KMS-11 (cell line): ENCODE results near the gene GTF2F2.

Experiments used
- H2AFZ ChIP-seq: fragments of 200-600 bp; sonication (generic); 2 replicates; pipeline ENCODE4 v1.6.1; 2016; ENCODE audit warnings: antibody characterized with exemption, mixed run types, low read depth
- H3K27ac ChIP-seq: fragments of 200-600 bp; sonication (generic); 2 replicates; pipeline ENCODE4 v1.6.1; 2016; ENCODE audit warnings: mild to moderate bottlenecking, mixed run types
- H3K27me3 ChIP-seq: fragments of 200-600 bp; sonication (generic); 2 replicates; pipeline ENCODE4 v1.6.1; 2017; ENCODE audit warnings: mild to moderate bottlenecking, low read depth, mixed run types, moderate library complexity; ENCODE audit not compliant: insufficient read depth
- H3K36me3 ChIP-seq: fragments of 200-600 bp; sonication (generic); 2 replicates; pipeline ENCODE4 v1.6.1; 2017; ENCODE audit warnings: mild to moderate bottlenecking, mixed run types; ENCODE audit not compliant: insufficient read depth
- H3K4me1 ChIP-seq: fragments of 200-600 bp; sonication (generic); 2 replicates; pipeline ENCODE4 v1.6.1; 2016; ENCODE audit warnings: mild to moderate bottlenecking, low read depth, mixed run types; ENCODE audit not compliant: poor library complexity, severe bottlenecking
- H3K4me2 ChIP-seq: fragments of 200-600 bp; sonication (generic); 2 replicates; pipeline ENCODE4 v1.7.0; 2016; ENCODE audit warnings: mild to moderate bottlenecking, mixed run types
- H3K4me3 ChIP-seq: fragments of 200-600 bp; sonication (generic); IDR thresholded peaks from 2 replicates; pipeline ENCODE4 v1.6.1; 2017; ENCODE audit warnings: low read depth, low read length, mixed read lengths; ENCODE audit not compliant: insufficient read depth
- H3K79me2 ChIP-seq: fragments of 200-600 bp; sonication (generic); 2 replicates; pipeline ENCODE4 v1.6.1; 2016; ENCODE audit warnings: low read depth, mixed run types; ENCODE audit not compliant: insufficient read depth
- H3K9ac ChIP-seq: fragments of 200-600 bp; sonication (generic); 2 replicates; pipeline ENCODE4 v1.6.1; 2016; ENCODE audit warnings: mild to moderate bottlenecking, mixed run types
- H4K20me1 ChIP-seq: fragments of 200-600 bp; sonication (generic); 2 replicates; pipeline ENCODE4 v1.6.1; 2016; ENCODE audit warnings: mild to moderate bottlenecking, mixed run types; ENCODE audit not compliant: insufficient read depth
- CTCF ChIP-seq: fragments of 200-600 bp; sonication (generic); conservative IDR thresholded peaks from 2 replicates; pipeline ENCODE4 v1.6.1; 2017; ENCODE audit warnings: low read depth, mild to moderate bottlenecking, antibody characterized with exemption, low read length, moderate library complexity, mixed read lengths

GTF2F2 gene

GRCh38 chr13:45191874-45192273, 71.6 kb downstream of the GTF2F2 start:
- Histone ChIP-seq H3K27ac (no peak overlapping the region), H3K79me2 (no peaks in the 10 kb centered on the region)

GRCh38 chr13:45194081-45194939, 74.0 kb downstream of the GTF2F2 start:
- Histone ChIP-seq H4K20me1 (no peaks in the 10 kb centered on the region), H3K9ac (no peak overlapping the region), H3K4me3 (no peak overlapping the region), H3K79me2 (no peaks in the 10 kb centered on the region), H3K27ac (no peak overlapping the region), H2AFZ (no peak overlapping the region), H3K4me2 (no peak overlapping the region), H3K4me1 (peaks cover 19% of the 10 kb centered on the region), H3K36me3 (no peaks in the 10 kb centered on the region), H3K27me3 (no peaks in the 10 kb centered on the region)
- no peak for TF ChIP-seq CTCF

More at GRCh38 chr13:45191874-45192273, 71.6 kb downstream of the GTF2F2 start:
- H3K9ac ChIP-seq: no peak overlapping the region
- no peaks in the 10 kb centered on the region for H4K20me1 ChIP-seq
- no peak overlapping the region for H3K4me2 ChIP-seq
- H3K4me3 ChIP-seq: no peak overlapping the region
- TF ChIP-seq CTCF: no peak
- H3K4me1 ChIP-seq: peaks cover 17% of the 10 kb centered on the region
- H3K36me3 ChIP-seq: no peaks in the 10 kb centered on the region
- H2AFZ ChIP-seq: no peak overlapping the region
- H3K27me3 ChIP-seq: no peaks in the 10 kb centered on the region

- H4K20me1 ChIP-seq: no peaks in the 10 kb centered on the region
- no peaks in the 10 kb centered on the region for H3K27me3 ChIP-seq
- H2AFZ ChIP-seq: no peak overlapping the region
- H3K4me1 ChIP-seq: peaks cover 19% of the 10 kb centered on the region
- H3K36me3 ChIP-seq: no peaks in the 10 kb centered on the region
- H3K4me3 ChIP-seq: no peak overlapping the region
- H3K4me2 ChIP-seq: no peak overlapping the region
- H3K27ac ChIP-seq: no peak overlapping the region
- no peak for TF ChIP-seq CTCF
- no peak overlapping the region for H3K9ac ChIP-seq
- no peaks in the 10 kb centered on the region for H3K79me2 ChIP-seq
These were observed 75.1 kb downstream of the GTF2F2 start for GRCh38 chr13:45195421-45195820.

- no peaks in the 10 kb centered on the region for H3K79me2 ChIP-seq
- no peak overlapping the region for H3K4me2 ChIP-seq
- H3K27me3 ChIP-seq: no peaks in the 10 kb centered on the region
- no peaks in the 10 kb centered on the region for H4K20me1 ChIP-seq
- peaks cover 19% of the 10 kb centered on the region for H3K4me1 ChIP-seq
- H2AFZ ChIP-seq: no peak overlapping the region
- no peak overlapping the region for H3K9ac ChIP-seq
- TF ChIP-seq CTCF: no peak
- no peaks in the 10 kb centered on the region for H3K36me3 ChIP-seq
- no peak overlapping the region for H3K4me3 ChIP-seq
- no peak overlapping the region for H3K27ac ChIP-seq
These were observed 75.8 kb downstream of the GTF2F2 start for GRCh38 chr13:45196096-45196495.
